ENCODE measurements around the gene HVCN1.
"Not testable (repeated sequence)": the region's sequence is repeated elsewhere in the genome, so short reads cannot be mapped to it uniquely, and the experiment has no call there.

The HVCN1 gene

GRCh38 chr12:110635055-110635454 lies 53.9 kb downstream of the HVCN1 start:
- FAIRE-seq (no peak), DNase-seq (ENCODE audit: extremely low spot score, insufficient read length, low read depth) (no peak)

GRCh38 chr12:110627500-110628195 lies 61.3 kb downstream of the HVCN1 start:
- peak; percentile 69 for FAIRE-seq
- no peak for DNase-seq (ENCODE audit: extremely low spot score, insufficient read length, low read depth)

- FAIRE-seq: no peak
- no peak for DNase-seq (ENCODE audit: extremely low spot score, insufficient read length, low read depth)
Observed at GRCh38 chr12:110622582-110622981, 66.3 kb downstream of the HVCN1 start.

GRCh38 chr12:110619534-110619953 lies 69.4 kb downstream of the HVCN1 start:
- FAIRE-seq (no peak), DNase-seq (ENCODE audit: extremely low spot score, insufficient read length, low read depth) (no peak)

- DNase-seq (ENCODE audit: extremely low spot score, insufficient read length, low read depth): no peak
- no peak for FAIRE-seq
Observed at GRCh38 chr12:110616471-110617115, 72.3 kb downstream of the HVCN1 start.

GRCh38 chr12:110615171-110615570 lies 73.7 kb downstream of the HVCN1 start:
- FAIRE-seq (no peak), DNase-seq (ENCODE audit: extremely low spot score, insufficient read length, low read depth) (no peak)

GRCh38 chr12:110613771-110614684 lies 74.9 kb downstream of the HVCN1 start, which contains the start of gene TCTN1:
TSS of gene TCTN1 (plus strand) at chr12:110614129. CDS start at chr12:110614183, 54 bp downstream.
- FAIRE-seq: peak; percentile 94

GRCh38 chr12:110613071-110613770 lies 75.7 kb downstream of the HVCN1 start:
- DNase-seq (ENCODE audit: extremely low spot score, insufficient read length, low read depth) (no peak), FAIRE-seq (no peak)

More at GRCh38 chr12:110613771-110614684, 74.9 kb downstream of the HVCN1 start, which contains the start of gene TCTN1:
- peak; percentile 94 for DNase-seq (ENCODE audit: extremely low spot score, insufficient read length, low read depth)

GRCh38 chr12:110606253-110606611 lies 82.7 kb downstream of the HVCN1 start:
- FAIRE-seq (peak; percentile 54), DNase-seq (ENCODE audit: extremely low spot score, insufficient read length, low read depth) (no peak)

- DNase-seq (ENCODE audit: extremely low spot score, insufficient read length, low read depth): not testable (repeated sequence)
- FAIRE-seq: peak; percentile 87
Observed at GRCh38 chr12:110602085-110602814, 86.7 kb downstream of the HVCN1 start.

- no peak for DNase-seq (ENCODE audit: extremely low spot score, insufficient read length, low read depth)
- peak; percentile 78 for FAIRE-seq
Observed at GRCh38 chr12:110600254-110600653, 88.7 kb downstream of the HVCN1 start.

- FAIRE-seq (no peak), DNase-seq (ENCODE audit: extremely low spot score, insufficient read length, low read depth) (no peak)
Observed at GRCh38 chr12:110599334-110599733, 89.6 kb downstream of the HVCN1 start.
